ENCODE results near the gene CDK2. TPM values are rescaled to one million over a fixed set of nuclear protein-coding genes. Genes with fewer than 3 reads are reported as not detected.
A peak's percentile ranks its signal among the peaks of the same experiment; 100 is the strongest.

The CDK2 gene
- polyA plus RNA-seq, 1 donor from 2014 or later: 8.9 TPM

GRCh38 chr12:55932551-55932910 is 34.1 kb upstream of the CDK2 start:
- Mint-ChIP-seq H3K9me3 (no peaks in the 10 kb centered on the region), H3K27me3 (no peaks in the 10 kb centered on the region)

DNA sequence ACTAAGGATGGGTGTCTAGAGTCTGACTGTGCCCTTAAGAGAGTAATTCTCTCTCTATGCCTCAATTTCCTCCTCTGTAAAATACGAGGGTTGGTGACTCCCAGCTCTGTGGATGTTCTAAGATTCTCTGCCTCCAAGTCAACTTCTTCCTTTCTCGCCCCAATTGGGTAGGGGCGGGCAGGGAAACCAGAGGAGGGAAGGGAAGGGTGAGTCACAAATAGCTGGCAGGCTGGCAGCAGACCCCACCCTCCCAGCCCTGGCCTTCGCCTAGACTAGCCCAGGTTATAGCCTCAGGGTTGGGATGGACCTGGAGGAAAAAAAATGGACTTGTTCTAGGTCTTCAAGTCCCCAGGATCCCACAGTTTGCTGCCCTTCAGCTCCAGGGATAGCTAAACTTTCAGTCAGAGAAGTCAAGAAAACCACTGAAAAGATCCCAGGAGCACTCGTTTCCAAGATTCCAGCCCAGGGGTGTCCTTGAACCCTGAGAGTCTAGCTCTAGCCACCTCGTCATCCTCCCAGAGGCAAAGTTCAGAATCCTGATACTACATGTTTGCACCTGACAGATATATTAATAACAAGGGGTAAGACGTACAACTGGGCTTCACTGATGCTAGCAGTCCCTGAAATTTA is 33.3 kb upstream of the CDK2 start:
- Mint-ChIP-seq H3K4me1 (peaks cover 38 to 43% (median 42%) of the 10 kb centered on the region in 3 donors), H3K27ac (peak overlapping the region; percentile 59 to 98 (median 85)), H3K9me3 (no peaks in the 10 kb centered on the region), H3K27me3 (no peaks in the 10 kb centered on the region), H3K36me3 (no peaks in the 10 kb centered on the region), H3K4me3 (peak overlapping the region; percentile 90 to 100 (median 98))

More at GRCh38 chr12:55932551-55932910, 34.1 kb upstream of the CDK2 start:
- Mint-ChIP-seq H3K36me3 (no peaks in the 10 kb centered on the region), H3K4me1 (peaks cover 41 to 44% (median 42%) of the 10 kb centered on the region in 3 donors), H3K4me3 (peak overlapping the region; percentile 90 to 100 (median 98)), H3K27ac (peak overlapping the region; percentile 93 to 100 (median 98))

- H3K4me1 Mint-ChIP-seq: peaks cover 37 to 41% (median 40%) of the 10 kb centered on the region in 3 donors
- peak overlapping the region; percentile 13 to 47 (median 45) for H3K4me3 Mint-ChIP-seq
- no peaks in the 10 kb centered on the region for H3K27me3 Mint-ChIP-seq
- H3K36me3 Mint-ChIP-seq: no peaks in the 10 kb centered on the region
- H3K9me3 Mint-ChIP-seq: no peaks in the 10 kb centered on the region
- H3K27ac Mint-ChIP-seq: peak overlapping the region; percentile 29 to 85 (median 59)
These were observed 32.6 kb upstream of the CDK2 start for GRCh38 chr12:55933799-55934742.

- H3K36me3 Mint-ChIP-seq: no peaks in the 10 kb centered on the region
- H3K27me3 Mint-ChIP-seq: no peaks in the 10 kb centered on the region
- no peaks in the 10 kb centered on the region for H3K9me3 Mint-ChIP-seq
- H3K27ac Mint-ChIP-seq: peak overlapping the region in 2 of 3 donors; percentile 2 to 10
- peaks cover 33 to 36% (median 34%) of the 10 kb centered on the region in 3 donors for H3K4me1 Mint-ChIP-seq
- peak overlapping the region in 1 of 4 donors; percentile 12 for H3K4me3 Mint-ChIP-seq
These were observed 31.9 kb upstream of the CDK2 start for GRCh38 chr12:55934773-55935172.

DNA sequence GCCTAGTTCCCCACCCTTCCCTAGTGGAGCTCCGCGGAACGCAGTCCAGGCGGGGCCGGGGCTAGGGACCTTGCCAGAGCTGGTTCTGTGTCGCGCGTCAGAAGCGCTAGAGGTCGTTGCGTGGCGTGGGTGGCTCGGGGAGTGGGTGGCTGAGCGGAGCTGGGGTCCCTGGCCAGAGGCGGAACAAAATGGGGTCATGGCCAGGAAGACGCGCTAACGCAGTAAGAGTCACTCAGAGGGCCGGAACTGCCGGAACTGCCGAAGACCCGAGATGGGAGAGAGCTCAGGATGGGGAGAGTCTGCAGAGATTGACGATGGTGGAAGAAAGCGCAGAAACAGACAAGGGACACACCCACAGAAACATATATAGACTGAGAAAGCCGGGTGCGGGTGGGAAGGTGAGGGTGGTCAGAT is 30.9 kb upstream of the CDK2 start:
- H3K4me1 Mint-ChIP-seq: peaks cover 33 to 39% (median 36%) of the 10 kb centered on the region in 3 donors
- peak overlapping the region in 2 of 3 donors; percentile 14 to 47 for H3K27ac Mint-ChIP-seq

GRCh38 chr12:55937981-55938380 is 28.6 kb upstream of the CDK2 start:
- Mint-ChIP-seq H3K4me1 (peaks cover 19 to 34% (median 33%) of the 10 kb centered on the region in 3 donors), H3K9me3 (no peaks in the 10 kb centered on the region), H3K36me3 (peaks cover 2% of the 10 kb centered on the region), H3K27me3 (no peaks in the 10 kb centered on the region), H3K27ac (peak overlapping the region in 2 of 3 donors; percentile 10 to 46), H3K4me3 (peak overlapping the region in 1 of 4 donors; percentile 73)

More for the DNA sequence above, 30.9 kb upstream of the CDK2 start:
- no peaks in the 10 kb centered on the region for H3K9me3 Mint-ChIP-seq
- H3K27me3 Mint-ChIP-seq: no peaks in the 10 kb centered on the region
- no peaks in the 10 kb centered on the region for H3K36me3 Mint-ChIP-seq
- peak overlapping the region in 2 of 4 donors; percentile 13 to 23 for H3K4me3 Mint-ChIP-seq

DNA sequence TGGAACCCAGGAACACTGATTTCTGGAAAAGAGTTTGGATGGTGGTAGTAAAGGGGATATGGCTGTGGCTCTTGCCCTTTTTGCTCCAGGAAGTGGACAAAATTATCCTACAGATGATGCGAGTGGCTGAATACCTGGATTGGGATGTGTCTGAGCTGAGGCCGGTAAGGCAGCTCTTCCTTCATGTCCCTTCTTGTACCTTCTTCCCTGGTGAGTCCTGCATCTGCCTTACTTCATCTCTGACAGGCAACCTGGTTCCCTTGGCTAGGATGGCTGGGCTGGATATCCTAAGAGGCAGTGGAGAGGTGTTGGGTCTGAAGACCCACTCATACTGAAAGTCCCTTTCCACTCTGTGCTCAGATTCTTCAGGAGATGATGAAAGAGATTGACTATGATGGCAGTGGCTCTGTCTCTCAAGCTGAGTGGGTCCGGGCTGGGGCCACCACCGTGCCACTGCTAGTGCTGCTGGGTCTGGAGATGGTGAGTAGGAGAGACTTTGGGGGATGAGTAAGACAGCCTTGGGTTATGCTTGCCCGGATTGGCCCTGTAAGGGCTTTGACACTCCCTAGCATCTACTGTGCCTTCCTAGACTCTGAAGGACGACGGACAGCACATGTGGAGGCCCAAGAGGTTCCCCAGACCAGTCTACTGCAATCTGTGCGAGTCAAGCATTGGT is 27.7 kb upstream of the CDK2 start:
- Mint-ChIP-seq H3K4me1 (peaks cover 16 to 28% (median 25%) of the 10 kb centered on the region in 3 donors), H3K4me3 (no peak overlapping the region), H3K27ac (peak overlapping the region; percentile 3 to 46 (median 31)), H3K9me3 (no peaks in the 10 kb centered on the region), H3K27me3 (no peaks in the 10 kb centered on the region), H3K36me3 (peaks cover 2% of the 10 kb centered on the region)

- H3K4me1 Mint-ChIP-seq: peaks cover 15 to 20% (median 19%) of the 10 kb centered on the region in 3 donors
- peak overlapping the region in 3 of 4 donors; percentile 3 to 24 (median 16) for H3K4me3 Mint-ChIP-seq
These were observed 26.4 kb upstream of the CDK2 start for GRCh38 chr12:55940065-55940732.

GRCh38 chr12:55942055-55942454 is 24.6 kb upstream of the CDK2 start:
- no peaks in the 10 kb centered on the region for H3K27me3 Mint-ChIP-seq
- H3K4me1 Mint-ChIP-seq: peaks cover 13 to 19% (median 13%) of the 10 kb centered on the region in 3 donors
- H3K9me3 Mint-ChIP-seq: no peaks in the 10 kb centered on the region
- no peak overlapping the region for H3K4me3 Mint-ChIP-seq
- no peak overlapping the region for H3K27ac Mint-ChIP-seq
- peaks cover 5% of the 10 kb centered on the region for H3K36me3 Mint-ChIP-seq

More at GRCh38 chr12:55940065-55940732, 26.4 kb upstream of the CDK2 start:
- H3K9me3 Mint-ChIP-seq: no peaks in the 10 kb centered on the region
- H3K36me3 Mint-ChIP-seq: peaks cover 5% of the 10 kb centered on the region
- peak overlapping the region; percentile 58 to 89 (median 85) for H3K27ac Mint-ChIP-seq
- no peaks in the 10 kb centered on the region for H3K27me3 Mint-ChIP-seq

GRCh38 chr12:55942577-55943136 is 24.0 kb upstream of the CDK2 start:
- H3K36me3 Mint-ChIP-seq: peaks cover 5% of the 10 kb centered on the region
- no peaks in the 10 kb centered on the region for H3K27me3 Mint-ChIP-seq
- H3K4me3 Mint-ChIP-seq: no peak overlapping the region
- peaks cover 8 to 18% (median 13%) of the 10 kb centered on the region in 3 donors for H3K4me1 Mint-ChIP-seq
- no peak overlapping the region for H3K27ac Mint-ChIP-seq
- no peaks in the 10 kb centered on the region for H3K9me3 Mint-ChIP-seq

DNA sequence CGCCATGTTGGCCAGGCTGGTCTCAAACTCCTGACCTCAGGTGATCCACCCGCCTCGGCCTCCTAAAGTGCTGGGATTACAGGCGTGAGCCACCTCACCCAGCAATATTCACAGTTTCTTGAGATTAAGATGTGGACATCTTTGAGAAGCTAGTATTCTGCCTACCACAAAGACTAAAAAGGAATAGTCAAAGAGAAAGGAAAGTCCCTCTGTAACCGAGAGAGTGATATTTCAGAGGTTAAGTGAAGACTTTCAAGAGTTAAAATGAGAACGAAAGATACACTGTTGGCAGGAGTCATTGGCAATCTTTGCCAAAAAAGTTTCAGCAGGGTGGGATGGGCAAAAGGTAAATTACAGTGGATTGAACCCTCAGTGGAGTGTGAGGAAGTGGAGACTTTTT is 20.1 kb upstream of the CDK2 start:
- Mint-ChIP-seq H3K27ac (peak overlapping the region in 2 of 3 donors; percentile 39 to 65), H3K36me3 (peaks cover 5% of the 10 kb centered on the region), H3K27me3 (no peaks in the 10 kb centered on the region), H3K4me1 (peaks cover 0 to 7% (median 0%) of the 10 kb centered on the region in 3 donors), H3K9me3 (no peaks in the 10 kb centered on the region), H3K4me3 (no peak overlapping the region)

DNA sequence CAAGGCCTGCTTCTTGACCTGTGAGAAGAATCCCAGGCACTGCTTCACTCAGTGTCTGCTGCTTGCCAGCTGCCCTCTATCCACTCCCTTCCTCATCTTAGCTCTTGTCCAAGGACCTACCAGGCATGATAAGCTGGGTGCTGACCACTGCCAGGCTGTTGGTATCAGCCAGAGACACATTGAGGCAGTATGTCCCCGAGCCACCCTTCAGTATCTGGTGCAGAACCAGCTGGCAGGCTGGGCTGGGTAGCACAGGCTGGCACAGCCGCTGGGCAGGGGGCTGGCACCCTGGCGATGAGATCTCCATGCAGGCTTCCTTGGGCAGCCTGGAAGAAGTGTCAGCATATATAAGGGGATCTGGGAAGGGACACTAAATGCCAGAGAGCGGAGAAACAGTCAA is 11.3 kb upstream of the CDK2 start:
- H3K9me3 Mint-ChIP-seq: no peaks in the 10 kb centered on the region
- peak overlapping the region in 2 of 3 donors; percentile 39 for H3K27ac Mint-ChIP-seq
- peaks cover 0 to 3% (median 0%) of the 10 kb centered on the region in 3 donors for H3K4me1 Mint-ChIP-seq
- H3K27me3 Mint-ChIP-seq: no peaks in the 10 kb centered on the region
- H3K36me3 Mint-ChIP-seq: peaks cover 2% of the 10 kb centered on the region
- no peak overlapping the region for H3K4me3 Mint-ChIP-seq

DNA sequence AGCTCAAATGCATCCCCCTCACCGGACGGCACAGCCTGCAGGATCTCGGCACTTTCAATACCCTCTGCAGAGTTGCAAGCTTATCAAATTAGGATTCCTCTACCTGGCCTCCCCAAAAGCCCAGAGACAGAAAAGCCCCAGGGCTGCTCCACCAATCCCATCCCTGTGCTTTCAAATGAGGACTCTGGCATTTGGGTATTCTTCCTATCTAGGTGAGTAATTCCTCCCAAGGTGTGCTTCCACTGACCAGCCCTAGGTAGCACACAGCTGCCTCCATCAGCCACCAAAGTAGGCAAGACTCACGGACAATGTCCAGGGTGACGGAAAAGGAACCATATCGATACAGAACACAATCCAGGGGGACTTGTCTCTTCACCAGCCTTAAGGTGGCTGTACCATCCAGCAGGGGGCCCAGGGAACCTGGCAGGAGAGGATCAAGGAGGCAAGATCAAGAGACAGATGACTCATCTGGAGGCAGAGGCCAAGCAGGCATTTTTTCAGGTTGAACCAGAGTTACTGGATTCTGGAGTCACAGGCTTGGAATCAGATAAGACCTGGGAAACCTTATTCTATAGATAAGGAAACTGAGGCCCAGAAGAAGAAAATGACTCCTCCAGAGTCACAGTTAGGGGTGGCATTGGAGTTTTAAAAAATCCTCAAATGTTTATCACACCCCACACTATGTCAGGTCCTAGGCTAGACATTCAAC is 10.7 kb upstream of the CDK2 start:
- H3K36me3 Mint-ChIP-seq: peaks cover 2% of the 10 kb centered on the region
- H3K9me3 Mint-ChIP-seq: no peaks in the 10 kb centered on the region
- peak overlapping the region in 2 of 3 donors; percentile 36 to 78 for H3K27ac Mint-ChIP-seq
- H3K4me3 Mint-ChIP-seq: no peak overlapping the region
- H3K4me1 Mint-ChIP-seq: peaks cover 0 to 3% (median 0%) of the 10 kb centered on the region in 3 donors
- no peaks in the 10 kb centered on the region for H3K27me3 Mint-ChIP-seq
